GM19328 (cell line): ENCODE results near the gene LPCAT1.
"Not testable (repeated sequence)": the region's sequence is repeated elsewhere in the genome, so short reads cannot be mapped to it uniquely, and the experiment has no call there.

Experiments
- ATAC-seq: cut with Tn5 transposase; IDR thresholded peaks from one replicate; pipeline ENCODE4 v1.9.1; 2021; ENCODE audit warnings: mild to moderate bottlenecking, moderate library complexity; ENCODE audit not compliant: unreplicated experiment

The LPCAT1 gene

DNA sequence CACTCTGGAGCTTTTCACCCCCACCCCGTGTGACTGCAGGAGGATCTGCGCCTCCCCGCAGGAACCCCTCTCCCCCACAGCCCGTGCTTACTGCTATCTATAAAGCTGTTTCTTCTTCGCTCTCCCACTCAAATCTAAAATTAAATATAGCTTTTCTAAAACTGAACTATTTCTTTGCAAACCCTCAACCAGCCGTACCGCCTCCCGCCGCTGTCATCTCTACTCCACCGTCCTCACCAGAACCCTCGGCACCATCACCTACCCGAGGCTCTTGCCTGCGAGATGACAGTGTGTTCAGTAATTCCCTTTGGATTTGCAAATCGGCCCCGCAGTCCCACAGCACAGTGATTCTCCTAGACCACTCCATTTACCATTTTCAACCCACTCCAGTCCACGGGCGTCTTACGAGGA lies 13.6 kb downstream of the LPCAT1 start:
- no peak for ATAC-seq

DNA sequence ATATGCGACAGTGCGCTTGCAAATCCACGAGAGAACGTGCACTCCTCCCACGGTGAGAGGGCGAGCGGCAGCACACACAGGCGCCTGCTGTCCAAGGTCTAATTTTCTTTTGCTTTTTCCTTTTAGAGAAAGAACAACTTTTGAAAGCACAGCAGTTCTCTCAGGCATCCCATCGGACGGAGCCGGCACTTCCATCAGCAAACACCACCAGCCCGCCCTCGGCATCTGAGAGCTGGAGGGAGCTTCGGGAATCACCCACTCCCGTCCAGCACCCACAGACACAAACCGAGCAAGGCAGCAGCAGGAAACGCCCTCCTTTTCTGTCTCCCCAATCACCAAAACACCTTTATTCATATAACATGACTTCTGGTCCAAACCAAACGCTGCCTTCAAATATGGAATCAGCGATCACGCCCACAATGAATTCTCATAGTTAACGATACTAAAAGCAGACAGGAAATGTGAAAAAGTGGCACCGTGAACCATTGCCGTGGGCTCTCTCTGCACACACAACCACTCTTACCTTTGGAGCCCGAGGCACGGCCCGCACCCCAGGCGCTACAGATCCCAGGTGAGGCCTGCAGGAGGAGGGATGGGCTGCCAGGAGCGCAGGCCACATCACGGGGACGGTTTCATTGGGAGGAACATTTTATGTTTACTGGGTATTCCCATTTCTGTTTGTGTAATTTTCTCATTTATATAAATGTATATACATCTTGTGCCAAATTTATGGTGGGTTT lies 14.2 kb downstream of the LPCAT1 start:
- ATAC-seq: no peak

DNA sequence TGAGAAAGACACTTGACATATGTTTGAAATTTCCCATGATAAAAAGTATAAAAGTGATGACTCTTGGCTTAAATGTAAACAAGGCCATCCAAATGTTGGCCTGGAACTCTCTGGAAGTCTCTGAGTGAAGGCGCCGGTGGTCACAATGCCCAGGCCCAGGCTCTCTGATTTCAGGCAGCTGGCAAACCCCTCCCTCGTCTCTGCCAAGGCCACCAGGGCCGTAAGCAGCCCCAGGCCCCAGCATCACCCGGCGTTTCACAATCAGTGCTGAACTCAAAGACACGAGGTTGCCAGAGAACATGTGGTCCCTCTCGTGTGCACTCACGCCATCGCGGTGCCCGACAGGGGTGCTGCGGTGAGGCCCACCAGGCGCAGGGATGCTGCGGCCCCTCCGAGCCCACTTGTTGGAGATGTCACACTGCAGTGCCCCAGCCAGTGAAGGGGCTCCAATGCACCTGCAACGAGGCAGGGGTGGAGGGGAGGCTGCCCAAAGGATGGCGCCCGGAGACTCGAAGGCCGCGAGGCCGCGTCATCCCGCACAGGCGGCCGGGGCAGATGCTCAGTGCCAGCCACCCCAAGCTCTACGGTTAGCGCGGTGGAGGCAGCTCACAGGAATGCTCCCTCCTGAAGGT lies 15.0 kb downstream of the LPCAT1 start:
- no peak for ATAC-seq

DNA sequence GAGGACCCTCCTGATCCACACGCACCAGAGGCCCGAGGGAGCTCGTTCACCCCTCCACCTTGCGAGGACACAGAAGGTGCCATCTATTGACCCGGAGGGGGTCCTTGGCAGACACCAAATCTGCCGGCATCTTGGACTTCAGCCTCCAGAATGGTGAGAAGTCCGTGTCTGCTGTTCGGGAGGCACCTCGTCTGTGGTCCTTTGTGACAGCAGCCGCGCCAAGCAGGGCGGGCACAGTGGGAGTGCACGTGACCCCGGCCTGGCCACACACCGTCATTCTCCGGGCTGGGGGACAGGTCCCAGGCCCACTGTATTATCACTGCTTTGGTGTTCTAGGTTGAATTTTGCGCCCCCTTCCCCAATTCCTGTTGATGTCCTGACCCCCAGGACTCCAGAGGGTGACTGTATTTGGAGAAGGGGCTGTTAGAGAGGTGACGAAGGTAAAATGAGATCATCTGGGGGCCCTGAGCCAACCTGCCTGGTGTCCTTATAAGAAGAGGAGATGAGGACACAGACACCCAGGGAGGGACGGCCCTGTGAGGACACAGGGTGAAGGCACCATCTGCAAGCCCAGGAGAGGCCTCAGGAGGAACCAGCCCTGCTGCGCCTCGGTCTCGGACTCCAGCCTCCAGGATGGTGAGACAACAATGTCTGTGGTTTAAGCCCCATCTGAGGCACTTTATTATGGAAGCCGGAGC lies 15.7 kb downstream of the LPCAT1 start:
- ATAC-seq: no peak

DNA sequence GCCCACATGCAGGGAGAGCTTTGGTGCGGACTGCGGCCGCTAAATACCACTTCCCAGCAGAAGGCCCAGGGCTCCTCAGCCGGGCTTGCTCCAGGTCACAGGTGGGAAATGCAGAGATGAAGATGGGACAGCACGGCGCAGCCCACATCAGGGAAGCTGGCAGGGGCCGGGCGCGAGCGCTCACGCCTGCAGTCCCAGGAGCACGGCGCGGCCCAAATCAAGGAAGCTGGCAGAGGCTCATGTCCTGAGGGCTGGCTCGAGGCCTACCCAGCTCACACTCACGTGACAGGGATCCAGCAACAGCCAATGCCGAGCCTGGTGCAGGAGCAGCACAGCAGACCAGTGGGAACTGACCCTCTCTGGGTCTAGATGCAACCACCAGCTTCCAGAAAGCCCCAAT lies 16.3 kb downstream of the LPCAT1 start:
- no peak for ATAC-seq

DNA sequence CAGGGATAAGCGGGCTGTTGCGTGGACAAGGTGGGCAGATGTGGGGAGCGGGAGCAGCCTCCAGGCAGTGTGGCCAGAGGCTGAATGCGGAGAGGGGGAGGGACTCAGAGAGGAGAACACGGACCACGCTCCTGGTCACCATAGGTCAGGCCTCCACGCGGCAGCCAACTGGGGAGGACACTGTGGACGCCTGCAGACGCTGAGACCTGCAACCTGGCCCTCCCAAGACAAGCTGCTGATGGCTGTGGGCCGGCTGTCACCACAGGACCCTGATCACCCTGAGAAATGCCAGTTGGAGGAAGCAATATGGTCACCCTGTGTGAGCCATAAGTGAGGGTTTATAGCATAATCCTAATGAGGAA lies 16.8 kb downstream of the LPCAT1 start:
- no peak for ATAC-seq

DNA sequence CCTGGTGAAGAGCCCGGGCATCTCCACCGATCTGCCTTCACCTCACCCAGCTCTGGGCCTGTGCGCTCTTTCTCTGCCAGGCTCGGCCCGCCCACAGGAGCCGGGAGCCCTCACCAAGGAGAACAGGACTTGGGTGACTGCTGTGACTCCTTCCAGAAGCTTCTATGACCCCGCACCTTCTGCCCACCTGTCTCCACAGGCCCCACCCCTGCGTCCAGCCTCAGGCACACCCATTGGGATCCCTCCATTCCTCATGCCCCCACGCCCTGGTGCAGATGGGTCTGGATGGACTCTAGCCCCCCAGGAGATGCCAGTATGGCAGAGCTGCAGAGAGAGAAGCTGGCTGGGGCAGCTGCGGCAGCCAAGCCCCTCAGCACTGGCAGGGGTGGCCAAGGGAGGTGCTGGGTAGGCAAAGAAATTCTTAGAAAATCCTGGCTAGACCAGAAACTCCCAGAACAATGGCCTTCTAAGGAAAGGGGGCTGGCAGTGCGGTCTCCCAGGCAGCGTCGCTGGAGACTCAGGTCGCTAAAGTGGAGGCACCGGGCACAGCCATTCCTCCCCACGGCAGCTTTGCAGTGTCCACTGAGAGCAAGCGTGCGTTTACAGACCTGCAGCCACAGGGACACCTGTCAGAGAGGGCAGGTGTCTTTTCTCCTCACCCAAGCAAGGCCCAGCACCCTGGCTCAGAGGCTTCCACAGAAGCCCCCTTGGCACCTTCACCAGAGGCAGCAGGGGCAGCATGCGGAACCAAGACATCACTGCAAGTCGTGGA lies 17.3 kb downstream of the LPCAT1 start:
- no peak for ATAC-seq

DNA sequence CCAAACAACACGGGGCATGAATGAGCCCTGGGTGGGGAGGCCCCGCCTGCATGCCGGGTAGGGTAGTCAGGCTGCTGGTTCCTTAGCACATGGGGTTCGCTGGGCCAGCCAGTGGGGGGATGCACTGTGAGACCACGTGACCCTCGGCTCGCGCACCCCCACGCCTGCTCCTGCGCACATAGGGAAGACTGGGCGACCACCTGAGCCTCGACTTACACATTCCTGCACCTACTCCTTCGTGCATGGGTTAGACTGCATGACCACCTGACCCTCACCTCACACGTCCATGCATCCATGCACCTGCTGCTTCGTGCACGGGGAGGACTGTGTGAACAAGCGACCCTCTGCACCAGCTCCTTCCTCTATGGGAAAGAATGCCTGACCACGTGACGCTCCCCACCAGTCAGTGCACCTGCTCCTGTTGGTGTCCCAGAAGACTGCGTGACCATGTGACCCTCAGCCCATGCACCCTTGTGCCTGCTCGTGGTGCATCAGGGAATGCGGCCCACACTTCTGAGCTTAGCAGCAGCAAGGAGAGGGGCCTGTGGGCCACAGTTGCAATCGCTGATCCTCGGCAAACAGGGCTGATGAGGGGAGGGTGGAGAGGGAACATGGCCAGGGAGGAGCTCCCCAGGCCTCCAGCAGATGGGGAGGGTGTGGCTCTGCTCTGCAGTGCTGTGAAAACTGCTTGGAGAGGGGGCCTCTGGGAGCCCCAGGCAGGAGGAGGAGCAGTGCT lies 18.1 kb downstream of the LPCAT1 start:
- no peak for ATAC-seq

DNA sequence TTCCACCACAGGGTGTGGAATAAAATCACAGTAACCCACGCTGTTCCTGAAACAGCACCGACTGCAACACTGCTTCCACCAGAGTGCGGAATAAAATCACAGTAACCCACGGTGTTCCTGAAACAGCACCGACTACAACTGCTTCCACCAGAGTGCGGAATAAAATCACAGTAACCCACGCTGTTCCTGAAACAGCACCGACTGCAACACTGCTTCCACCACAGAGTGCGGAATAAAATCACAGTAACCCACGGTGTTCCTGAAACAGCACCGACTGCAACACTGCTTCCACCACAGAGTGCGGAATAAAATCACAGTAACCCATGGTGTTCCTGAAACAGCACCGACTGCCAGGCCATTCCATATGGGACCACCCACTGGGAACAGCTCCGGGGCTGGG lies 18.7 kb downstream of the LPCAT1 start:
- ATAC-seq: not testable (repeated sequence)

DNA sequence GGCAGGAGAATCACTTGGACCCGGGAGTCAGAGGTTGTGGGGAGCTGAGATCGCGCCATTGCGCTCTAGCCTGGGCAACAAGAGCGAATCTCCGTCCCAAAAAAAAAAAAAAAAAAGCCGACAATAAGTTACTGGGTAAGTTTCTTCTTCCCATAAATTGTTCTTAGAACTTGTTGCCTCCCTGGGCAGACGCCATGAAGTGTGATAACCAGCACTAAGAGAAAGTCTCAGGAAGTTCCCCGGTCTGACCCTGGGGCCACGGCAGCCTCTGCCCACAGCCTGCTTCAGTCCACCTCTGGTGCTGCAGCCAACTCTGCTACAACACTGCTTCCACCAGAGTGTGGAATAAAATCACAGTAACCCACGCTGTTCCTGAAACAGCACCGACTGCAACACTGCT lies 19.1 kb downstream of the LPCAT1 start:
- ATAC-seq: no peak

DNA sequence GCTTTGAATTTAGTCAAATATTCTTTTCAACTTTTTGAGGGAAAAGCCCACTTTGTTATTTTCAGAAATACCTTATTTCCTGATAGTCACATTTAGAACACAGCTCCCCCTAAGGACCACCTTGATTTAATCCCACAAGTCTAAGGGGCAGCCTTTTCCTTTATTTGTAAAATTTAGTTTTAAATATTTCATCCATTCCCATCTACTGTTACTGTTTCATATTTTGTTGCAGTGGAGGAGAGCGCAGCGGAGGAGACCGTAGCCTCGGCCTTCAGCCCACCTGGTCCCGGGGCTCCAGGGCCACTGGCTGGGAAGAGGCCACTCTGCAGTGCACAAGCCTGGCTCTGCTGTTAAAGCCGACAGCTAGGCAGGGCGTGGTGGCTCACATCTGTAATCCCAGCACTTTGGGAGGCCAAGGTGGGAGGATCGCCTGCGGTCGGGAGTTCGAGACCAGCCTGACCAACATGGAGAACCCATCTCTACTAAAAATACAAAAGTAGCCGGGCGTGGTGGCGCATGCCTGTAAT lies 19.6 kb downstream of the LPCAT1 start:
- no peak for ATAC-seq

DNA sequence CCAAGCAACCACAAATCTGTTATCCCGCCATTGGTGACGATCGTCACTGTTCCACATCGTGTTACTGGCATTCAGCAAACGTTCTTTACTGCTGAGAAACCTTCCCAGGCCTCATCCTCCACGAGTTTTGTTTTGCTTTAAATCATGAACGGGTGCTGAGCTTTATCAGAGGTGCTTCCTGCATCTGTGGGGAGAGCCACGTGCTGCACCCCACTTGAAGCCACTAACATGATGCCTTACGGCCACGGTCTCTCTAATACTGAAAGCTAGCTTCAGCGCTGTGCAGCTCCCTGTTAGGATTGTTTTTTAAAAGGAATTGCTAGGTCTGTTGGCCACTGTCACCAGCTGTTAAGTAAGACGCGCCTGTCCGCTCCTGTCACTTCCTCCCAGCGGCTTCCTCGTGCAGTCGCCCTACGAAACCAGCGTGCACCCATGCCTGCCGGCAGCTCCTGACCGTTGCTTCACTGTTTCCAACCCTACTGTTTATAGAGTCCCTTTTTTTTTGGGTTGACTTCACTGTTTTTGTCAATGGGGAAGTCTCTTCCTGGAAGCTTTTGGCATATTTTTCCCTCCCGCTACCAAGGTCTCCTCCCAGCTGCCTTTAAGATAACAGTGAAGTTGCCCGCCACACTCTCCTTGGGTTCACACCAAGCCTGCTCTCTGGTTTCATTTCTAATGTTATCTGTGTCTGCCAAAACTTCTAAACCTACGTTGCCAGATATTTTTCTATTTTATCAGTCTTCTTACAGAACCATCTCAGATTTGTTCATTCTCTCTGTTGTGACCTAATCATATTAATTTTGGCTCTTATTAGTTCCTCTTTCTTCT lies 20.3 kb downstream of the LPCAT1 start:
- no peak for ATAC-seq

DNA sequence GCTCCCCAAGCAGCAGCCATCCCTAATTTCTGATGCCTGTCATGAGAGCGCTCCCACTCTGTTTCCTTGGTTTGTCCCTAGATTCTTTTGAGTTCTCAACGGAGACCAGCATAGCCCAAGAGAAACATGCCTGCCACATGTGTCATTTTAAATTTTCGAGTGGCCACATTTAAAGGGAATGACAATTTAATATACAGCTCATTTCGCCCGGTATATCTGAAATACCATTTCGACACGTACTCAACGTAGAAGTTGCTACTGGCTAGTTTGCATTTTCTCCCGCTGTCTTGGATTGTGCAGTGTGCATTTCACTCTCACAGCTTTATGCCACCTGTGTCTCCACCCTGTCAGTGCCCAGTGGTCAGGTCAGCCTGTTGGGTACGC lies 21.0 kb downstream of the LPCAT1 start:
- ATAC-seq: no peak

DNA sequence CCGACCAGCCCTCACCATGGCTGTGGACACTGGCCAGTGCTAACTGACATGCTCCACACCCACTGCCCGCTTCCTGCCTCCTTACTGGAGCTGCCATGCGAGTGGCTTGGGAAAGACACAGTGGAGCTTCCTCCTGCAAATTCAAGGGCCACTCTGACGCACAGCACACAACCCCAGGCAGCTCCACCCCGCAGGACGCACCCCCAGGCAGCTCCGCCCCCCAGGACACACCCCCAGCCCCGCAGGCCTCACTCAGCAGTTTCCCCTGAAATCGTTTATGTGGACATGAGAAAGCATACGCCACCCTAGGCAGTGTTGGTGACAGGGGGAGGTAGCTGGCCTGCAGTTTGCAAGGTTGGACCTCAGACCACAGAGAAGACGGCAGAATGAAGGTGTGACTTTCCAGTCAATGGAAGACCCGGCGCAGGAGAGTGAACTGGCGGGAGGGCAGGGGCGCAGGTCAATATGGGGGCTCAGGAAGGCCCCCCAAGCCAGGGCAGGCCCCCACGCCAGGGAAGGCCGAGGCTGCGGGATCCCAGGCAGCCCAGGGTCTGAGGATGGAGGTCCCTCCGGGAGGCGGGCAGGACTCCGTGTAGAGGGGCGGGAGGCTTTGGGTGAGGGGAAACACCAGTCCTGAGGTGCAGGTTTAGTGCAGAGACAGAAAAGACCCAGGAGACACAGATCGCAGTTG lies 21.6 kb downstream of the LPCAT1 start:
- ATAC-seq: no peak

DNA sequence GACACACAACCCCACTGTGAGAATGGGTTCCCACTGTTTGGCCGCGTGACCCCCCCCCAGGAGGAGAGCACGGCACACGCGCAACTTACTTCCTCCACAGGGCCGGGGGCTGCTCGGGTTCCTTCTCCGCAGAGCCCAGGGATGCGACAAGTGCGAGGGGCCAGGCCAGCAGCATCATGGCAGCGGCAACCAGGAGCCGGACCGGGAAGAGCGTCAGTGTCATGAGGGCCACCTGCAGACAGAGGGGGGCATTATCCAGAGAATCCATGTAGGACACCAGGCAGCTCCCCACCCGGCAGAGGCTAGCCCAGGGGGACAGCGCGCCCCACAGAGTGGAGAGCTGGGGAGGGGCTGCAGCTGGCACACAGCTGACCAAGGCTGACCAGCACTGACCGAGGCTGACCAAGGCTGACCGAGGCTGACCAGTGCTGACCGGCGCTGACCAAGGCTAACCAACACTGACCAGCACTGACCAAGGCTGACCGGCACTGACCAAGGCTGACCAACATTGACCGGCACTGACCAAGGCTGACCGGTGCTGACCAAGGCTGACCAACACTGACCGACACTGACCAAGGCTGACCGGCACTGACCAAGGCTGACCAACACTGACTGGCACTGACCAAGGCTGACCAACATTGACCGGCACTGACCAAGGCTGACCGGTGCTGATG lies 22.3 kb downstream of the LPCAT1 start:
- no peak for ATAC-seq

DNA sequence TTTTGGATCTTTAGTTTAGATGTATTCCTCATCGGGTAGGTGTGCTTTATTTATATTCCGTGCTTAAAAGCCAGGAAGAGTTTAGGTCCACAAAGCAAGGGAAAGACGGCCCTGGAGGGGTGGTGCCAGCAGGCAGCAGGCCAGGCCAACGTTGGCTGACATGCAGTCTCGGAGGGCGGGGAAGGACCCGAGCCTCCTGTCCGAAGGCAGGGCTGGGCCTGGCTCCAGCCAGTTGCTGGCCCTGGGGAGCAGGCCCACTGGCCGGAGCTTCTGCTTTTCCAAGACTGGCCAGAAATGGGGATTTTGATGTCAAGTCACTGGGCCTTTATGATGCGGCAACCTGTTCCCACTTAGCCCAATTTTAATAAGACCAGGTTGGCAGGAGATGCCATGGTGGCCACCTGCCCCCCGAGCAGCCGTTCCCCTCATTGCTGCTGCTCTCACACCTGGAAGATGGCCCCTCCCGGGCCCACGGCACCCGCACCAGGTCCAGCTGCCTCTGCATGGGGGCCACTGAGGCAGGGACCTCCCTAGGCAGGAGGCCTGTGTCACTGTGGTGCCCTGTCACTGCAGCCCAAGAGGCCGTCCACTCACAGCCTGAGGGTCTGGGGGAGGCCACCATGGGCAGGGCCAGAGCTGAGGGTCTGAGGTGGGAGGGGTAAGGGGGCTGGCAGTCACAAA lies 23.2 kb downstream of the LPCAT1 start:
- no peak for ATAC-seq

DNA sequence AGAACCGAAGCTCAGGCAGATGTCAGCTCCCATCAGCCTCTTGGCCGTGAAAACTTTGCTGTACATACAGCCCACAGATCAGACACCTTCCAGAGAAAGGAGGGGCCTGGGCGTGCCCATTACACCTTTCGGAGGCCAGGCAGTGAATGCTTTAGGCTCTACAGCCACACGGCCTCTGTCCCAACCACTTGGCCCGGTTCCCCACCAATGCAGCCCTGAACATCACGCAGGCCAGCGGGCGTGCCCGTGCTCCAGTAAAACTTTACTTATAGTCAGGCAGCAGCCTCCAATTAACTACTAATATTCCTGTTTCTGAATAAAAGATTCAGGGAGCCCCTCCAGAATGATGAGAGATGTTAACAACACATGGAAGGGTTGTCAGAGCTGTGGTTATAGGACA lies 23.9 kb downstream of the LPCAT1 start:
- ATAC-seq: no peak
